Skeletal muscle satellite cell (primary cell): Measurements from ENCODE around the gene VPS26B.

Experiments
- H3K27me3 ChIP-seq: 2 replicates; pipeline ENCODE4 v1.7.0; 2013; ENCODE audit warnings: low read length; ENCODE audit not compliant: control insufficient read depth, insufficient read depth
- H3K36me3 ChIP-seq: 2 replicates; pipeline ENCODE4 v1.7.0; 2013; ENCODE audit warnings: mild to moderate bottlenecking, control low read depth, low read length; ENCODE audit not compliant: insufficient read depth
- H3K4me1 ChIP-seq: 2 replicates; pipeline ENCODE4 v1.7.0; 2013; ENCODE audit warnings: low read length; ENCODE audit not compliant: control insufficient read depth, insufficient read depth
- H3K4me2 ChIP-seq: 2 replicates; pipeline ENCODE4 v1.7.0; 2013; ENCODE audit warnings: mild to moderate bottlenecking, low read length
- H3K4me3 ChIP-seq: 2 replicates; pipeline ENCODE4 v1.7.0; 2013; ENCODE audit warnings: low read length
- H3K9ac ChIP-seq: 2 replicates; pipeline ENCODE4 v1.7.0; 2013; ENCODE audit warnings: mild to moderate bottlenecking, low read depth, low read length, moderate library complexity
- H3K9me3 ChIP-seq: replicated peaks from 2 replicates; pipeline ENCODE4 v1.7.0; 2013; ENCODE audit warnings: mild to moderate bottlenecking, control low read depth, low read length

Gene VPS26B

DNA sequence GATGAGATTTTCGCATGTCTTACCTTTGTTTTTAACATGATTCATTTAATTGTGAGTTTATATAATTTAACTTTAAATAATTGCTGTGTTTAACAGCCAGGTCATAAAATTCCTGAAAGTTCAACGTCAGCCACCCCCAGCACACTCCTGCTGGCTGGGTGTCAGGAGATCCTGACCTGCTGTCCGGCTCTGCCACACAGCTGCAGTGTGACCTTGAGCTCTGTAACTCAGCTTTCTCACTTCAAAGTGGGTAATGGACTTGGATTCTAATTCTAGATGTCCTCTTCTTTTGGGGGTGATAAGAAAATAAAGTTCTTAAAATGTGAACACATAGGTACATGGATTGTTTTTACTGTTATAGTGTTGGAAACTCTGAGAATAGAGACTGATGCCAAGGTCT, 10.9 kb downstream of the VPS26B start:
- no peak overlapping the region for H3K4me2 ChIP-seq
- no peak overlapping the region for H3K4me3 ChIP-seq
- no peaks in the 10 kb centered on the region for H3K4me1 ChIP-seq
- peaks cover 17% of the 10 kb centered on the region for H3K36me3 ChIP-seq
- H3K9ac ChIP-seq, result no peak overlapping the region
- H3K27me3 ChIP-seq, result no peaks in the 10 kb centered on the region
- no peaks in the 10 kb centered on the region for H3K9me3 ChIP-seq

GRCh38 chr11:134236834-134237556, 12.5 kb downstream of the VPS26B start:
- H3K36me3 ChIP-seq, result peaks cover 15% of the 10 kb centered on the region
- no peak overlapping the region for H3K4me2 ChIP-seq
- H3K4me1 ChIP-seq, result no peaks in the 10 kb centered on the region
- H3K9me3 ChIP-seq, result no peaks in the 10 kb centered on the region
- no peaks in the 10 kb centered on the region for H3K27me3 ChIP-seq
- H3K9ac ChIP-seq, result no peak overlapping the region
- no peak overlapping the region for H3K4me3 ChIP-seq

DNA sequence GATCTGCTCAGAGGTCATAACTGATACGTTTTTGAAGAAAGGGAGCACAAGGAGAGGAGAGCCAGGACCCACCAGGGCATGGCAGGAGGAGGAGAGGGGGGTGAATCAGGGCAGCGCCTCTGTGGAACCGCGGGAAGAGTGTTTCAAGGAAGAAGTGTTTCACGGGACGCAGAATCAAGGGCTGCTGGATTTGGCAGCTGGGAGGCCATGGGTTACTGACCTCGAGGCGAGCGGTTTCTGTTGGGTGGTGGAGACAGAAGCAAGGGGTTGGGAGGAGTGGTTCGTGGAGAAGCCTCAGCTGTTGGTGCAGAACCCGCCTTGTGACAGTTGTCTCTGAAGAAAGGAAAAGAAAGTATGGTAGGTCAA, 13.1 kb downstream of the VPS26B start:
- Histone ChIP-seq H3K27me3 (no peaks in the 10 kb centered on the region), H3K36me3 (peaks cover 19% of the 10 kb centered on the region), H3K9me3 (no peaks in the 10 kb centered on the region), H3K4me3 (no peak overlapping the region), H3K4me2 (no peak overlapping the region), H3K4me1 (no peaks in the 10 kb centered on the region), H3K9ac (no peak overlapping the region)

GRCh38 chr11:134238956-134239355, 14.5 kb downstream of the VPS26B start:
- H3K36me3 ChIP-seq, result peaks cover 33% of the 10 kb centered on the region
- no peaks in the 10 kb centered on the region for H3K9me3 ChIP-seq
- H3K27me3 ChIP-seq, result no peaks in the 10 kb centered on the region
- H3K4me2 ChIP-seq, result no peak overlapping the region
- no peak overlapping the region for H3K4me3 ChIP-seq
- H3K4me1 ChIP-seq, result no peaks in the 10 kb centered on the region
- H3K9ac ChIP-seq, result no peak overlapping the region

GRCh38 chr11:134240592-134240991, 16.1 kb downstream of the VPS26B start:
- no peak overlapping the region for H3K4me3 ChIP-seq
- H3K9me3 ChIP-seq, result no peaks in the 10 kb centered on the region
- H3K4me2 ChIP-seq, result no peak overlapping the region
- H3K9ac ChIP-seq, result no peak overlapping the region
- H3K36me3 ChIP-seq, result peaks cover 39% of the 10 kb centered on the region
- H3K27me3 ChIP-seq, result no peaks in the 10 kb centered on the region
- no peaks in the 10 kb centered on the region for H3K4me1 ChIP-seq

DNA sequence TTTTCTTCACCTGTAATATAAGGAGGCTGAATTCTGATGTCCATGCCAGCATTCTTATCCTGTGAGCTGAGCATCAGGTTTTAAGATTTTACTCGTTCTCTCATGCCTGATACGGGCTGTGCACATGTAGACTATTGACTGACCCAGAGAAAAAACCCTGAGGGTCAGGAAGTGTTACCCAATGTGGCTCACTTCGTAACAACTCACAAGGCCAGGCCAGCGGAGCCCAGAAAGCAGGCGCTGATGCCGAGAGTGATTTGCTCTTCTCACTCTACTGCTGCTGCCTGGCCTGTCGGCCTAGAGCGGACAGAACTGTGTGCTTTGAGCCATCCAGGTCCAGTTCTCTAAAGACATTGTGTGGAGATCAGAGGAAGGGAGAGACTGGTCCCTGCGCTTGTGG, 17.9 kb downstream of the VPS26B start:
- H3K27me3 ChIP-seq, result no peaks in the 10 kb centered on the region
- H3K9me3 ChIP-seq, result no peaks in the 10 kb centered on the region
- H3K36me3 ChIP-seq, result peaks cover 55% of the 10 kb centered on the region
- H3K9ac ChIP-seq, result no peak overlapping the region
- no peaks in the 10 kb centered on the region for H3K4me1 ChIP-seq
- no peak overlapping the region for H3K4me3 ChIP-seq
- H3K4me2 ChIP-seq, result no peak overlapping the region

GRCh38 chr11:134243913-134244312, 19.4 kb downstream of the VPS26B start:
- Histone ChIP-seq H3K4me1 (no peaks in the 10 kb centered on the region), H3K9ac (no peak overlapping the region), H3K36me3 (peaks cover 71% of the 10 kb centered on the region)

DNA sequence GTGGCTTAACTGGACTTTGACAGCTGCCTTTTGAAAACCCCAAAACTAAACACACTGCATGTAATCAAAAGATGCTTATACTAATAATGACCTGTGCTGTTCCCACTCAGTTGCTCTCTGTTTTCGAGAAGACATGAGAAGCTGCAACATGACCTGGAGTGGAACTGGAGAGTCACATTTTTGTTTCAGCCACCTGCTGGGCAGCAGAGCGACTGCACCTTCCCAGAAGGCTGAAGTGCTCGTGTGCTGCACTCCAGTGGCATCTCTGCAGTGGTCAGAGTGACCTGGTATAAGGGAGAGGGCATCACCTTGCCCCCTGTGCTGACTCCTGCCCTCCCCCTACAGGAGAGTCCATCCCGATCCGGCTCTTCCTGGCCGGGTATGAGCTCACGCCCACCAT, 20.1 kb downstream of the VPS26B start:
- Histone ChIP-seq H3K4me1 (no peaks in the 10 kb centered on the region), H3K9me3 (no peaks in the 10 kb centered on the region), H3K4me3 (no peak overlapping the region), H3K27me3 (no peaks in the 10 kb centered on the region), H3K9ac (no peak overlapping the region), H3K4me2 (no peak overlapping the region), H3K36me3 (peaks cover 73% of the 10 kb centered on the region)

More at GRCh38 chr11:134243913-134244312, 19.4 kb downstream of the VPS26B start:
- Histone ChIP-seq H3K27me3 (no peaks in the 10 kb centered on the region), H3K4me3 (no peak overlapping the region), H3K4me2 (no peak overlapping the region), H3K9me3 (no peaks in the 10 kb centered on the region)

GRCh38 chr11:134245434-134245833, 21.0 kb downstream of the VPS26B start:
- Histone ChIP-seq H3K9me3 (no peaks in the 10 kb centered on the region), H3K27me3 (no peaks in the 10 kb centered on the region), H3K4me2 (no peak overlapping the region), H3K9ac (no peak overlapping the region), H3K4me1 (no peaks in the 10 kb centered on the region), H3K4me3 (no peak overlapping the region), H3K36me3 (peaks cover 74% of the 10 kb centered on the region)

DNA sequence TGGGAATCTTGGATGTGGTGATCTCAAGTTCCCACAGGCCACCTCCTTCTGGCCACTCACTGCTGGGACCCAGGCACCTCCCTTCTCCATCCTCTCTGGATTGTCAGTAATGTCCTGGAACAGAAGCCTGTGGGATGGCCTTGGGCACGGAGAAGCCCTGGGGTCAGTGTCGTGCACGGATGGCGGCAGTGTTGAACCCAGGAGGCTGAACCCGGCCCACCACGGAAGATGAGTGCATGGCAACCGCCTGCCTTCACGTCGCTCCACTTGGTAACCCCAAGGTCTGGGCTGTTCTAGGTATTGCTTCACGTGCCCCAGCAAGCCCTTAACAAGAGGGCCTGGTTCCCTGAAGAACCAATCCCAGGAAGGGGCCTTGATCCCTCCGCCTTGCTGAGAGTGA, 21.6 kb downstream of the VPS26B start:
- H3K9ac ChIP-seq, result no peak overlapping the region
- peaks cover 76% of the 10 kb centered on the region for H3K36me3 ChIP-seq
- H3K4me3 ChIP-seq, result no peak overlapping the region

DNA sequence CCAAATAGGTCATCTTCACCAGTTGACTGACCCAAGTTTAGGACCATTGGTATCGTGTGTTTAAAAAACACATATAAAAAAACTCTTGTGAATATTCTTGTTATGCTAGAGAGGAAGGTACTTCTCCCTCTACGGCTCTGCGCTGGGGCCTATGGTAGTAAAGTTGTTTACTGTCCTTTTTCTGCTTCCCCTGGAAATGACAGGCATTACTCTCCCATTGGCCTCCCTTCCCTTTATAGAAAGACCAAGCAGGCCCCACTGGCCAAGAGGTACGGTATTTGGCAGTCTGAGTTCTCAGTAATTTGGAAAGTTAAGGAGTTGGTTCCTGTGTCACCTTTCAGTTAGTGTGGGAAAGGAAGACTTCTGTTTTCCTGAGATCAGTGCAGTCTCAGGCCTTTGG, 22.2 kb downstream of the VPS26B start:
- Histone ChIP-seq H3K9me3 (no peaks in the 10 kb centered on the region), H3K9ac (no peak overlapping the region), H3K4me1 (peaks cover 1% of the 10 kb centered on the region), H3K4me3 (no peak overlapping the region), H3K36me3 (peaks cover 75% of the 10 kb centered on the region), H3K4me2 (no peak overlapping the region), H3K27me3 (no peaks in the 10 kb centered on the region)

More for the DNA sequence above, 21.6 kb downstream of the VPS26B start:
- Histone ChIP-seq H3K27me3 (no peaks in the 10 kb centered on the region), H3K4me2 (no peak overlapping the region), H3K4me1 (no peaks in the 10 kb centered on the region), H3K9me3 (no peaks in the 10 kb centered on the region)

GRCh38 chr11:134248910-134249480, 24.5 kb downstream of the VPS26B start:
- Histone ChIP-seq H3K9ac (no peak overlapping the region), H3K36me3 (peaks cover 54% of the 10 kb centered on the region), H3K4me3 (no peak overlapping the region), H3K9me3 (no peaks in the 10 kb centered on the region), H3K4me2 (no peak overlapping the region), H3K27me3 (no peaks in the 10 kb centered on the region), H3K4me1 (peaks cover 10% of the 10 kb centered on the region)
